CMK (cell line): Measurements from ENCODE around the gene COMP.

Experiments
- DNase-seq: peaks from one replicate; pipeline ENCODE4 v3.0.0-alpha.2; 2010; ENCODE audit warnings: low read depth

The COMP gene

DNA sequence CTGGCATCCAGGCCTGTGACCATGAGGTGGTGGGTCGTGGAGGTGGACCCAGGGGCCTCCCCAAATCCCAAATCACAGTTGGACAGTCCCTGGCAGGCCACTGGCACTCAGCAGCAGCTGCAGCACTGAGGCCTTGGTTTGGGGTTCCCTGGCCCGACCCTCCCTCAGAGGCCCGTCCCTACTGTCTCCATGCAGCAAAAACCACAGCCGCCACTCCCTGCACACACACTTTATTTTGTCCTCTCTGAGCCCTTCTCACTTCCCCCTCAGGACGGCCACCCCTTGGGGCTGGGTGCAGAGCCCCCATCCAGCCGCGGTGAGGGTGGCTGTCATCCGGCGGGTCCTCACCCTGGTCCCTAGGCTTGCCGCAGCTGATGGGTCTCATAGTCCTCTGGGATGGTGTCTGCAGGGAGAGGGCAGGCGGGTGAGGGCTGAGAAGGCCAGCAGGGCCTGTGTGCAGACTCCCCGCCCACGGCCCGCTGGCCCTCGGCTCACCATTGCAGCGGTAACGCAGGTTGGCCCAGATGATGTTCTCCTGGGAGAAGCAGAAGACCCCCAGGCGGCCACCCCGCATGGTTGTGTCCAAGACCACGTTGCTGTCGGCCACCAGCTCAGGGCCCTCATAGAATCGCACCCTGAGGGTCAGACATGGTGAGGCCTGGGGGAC, 8.4 kb downstream of the COMP start:
- no peak for DNase-seq

DNA sequence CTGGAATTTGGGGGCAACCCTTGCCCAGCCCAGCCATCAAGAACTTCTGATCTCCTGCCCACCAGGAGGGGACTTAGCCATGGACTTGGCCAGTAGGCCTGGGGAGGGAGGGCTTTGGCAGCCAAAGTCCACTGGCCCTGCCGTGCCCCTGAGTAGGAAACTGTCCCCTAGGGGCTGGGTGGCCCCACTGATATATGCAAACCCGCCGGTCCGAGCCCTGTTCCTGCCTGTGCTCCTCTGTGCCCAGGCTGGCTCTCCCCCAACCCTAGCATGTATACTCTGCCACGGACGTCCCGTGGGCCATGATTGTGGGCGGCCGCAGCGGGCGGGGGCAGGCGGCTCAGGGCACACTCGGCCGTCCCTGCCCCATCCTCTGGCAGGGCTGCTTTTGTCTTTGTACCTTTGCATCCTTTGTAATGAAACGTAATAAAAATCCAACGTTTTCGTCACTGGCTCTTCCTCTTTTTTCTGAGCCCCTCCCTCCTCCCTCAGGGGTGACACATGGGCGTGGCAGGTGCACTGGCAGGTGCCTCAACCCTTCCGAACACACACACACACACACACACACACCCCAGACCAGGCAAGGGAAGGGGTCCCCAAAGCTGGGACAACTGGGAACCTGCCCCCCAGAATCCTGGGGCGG, 9.1 kb downstream of the COMP start:
- DNase-seq: no peak

DNA sequence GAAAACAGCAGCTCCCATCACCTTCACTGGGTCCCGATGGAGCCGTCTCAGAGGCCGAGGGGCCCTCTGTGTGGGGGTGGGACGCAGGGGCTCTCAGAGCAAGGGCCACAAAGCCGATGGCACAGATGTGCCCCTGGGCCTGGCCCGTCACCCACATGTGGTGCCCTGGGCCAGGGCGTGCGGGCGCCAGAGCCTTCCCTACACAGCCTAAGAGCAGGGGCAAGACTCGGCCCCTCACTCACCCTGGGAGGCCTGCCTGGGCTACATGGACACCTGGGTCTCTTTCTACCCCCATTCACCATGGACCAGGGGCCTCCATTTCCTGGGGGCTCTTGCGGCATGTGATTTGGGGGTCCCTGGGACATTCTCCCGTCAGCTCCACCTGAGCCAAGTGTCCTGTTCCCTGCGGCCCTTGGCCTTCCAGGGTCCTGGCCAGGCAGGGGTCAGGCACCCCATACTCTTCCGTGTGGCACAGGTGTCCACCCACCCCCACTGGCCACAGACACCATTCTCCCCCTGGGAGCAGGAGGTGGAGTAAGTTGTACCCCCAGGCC, 10.0 kb downstream of the COMP start:
- DNase-seq: no peak

DNA sequence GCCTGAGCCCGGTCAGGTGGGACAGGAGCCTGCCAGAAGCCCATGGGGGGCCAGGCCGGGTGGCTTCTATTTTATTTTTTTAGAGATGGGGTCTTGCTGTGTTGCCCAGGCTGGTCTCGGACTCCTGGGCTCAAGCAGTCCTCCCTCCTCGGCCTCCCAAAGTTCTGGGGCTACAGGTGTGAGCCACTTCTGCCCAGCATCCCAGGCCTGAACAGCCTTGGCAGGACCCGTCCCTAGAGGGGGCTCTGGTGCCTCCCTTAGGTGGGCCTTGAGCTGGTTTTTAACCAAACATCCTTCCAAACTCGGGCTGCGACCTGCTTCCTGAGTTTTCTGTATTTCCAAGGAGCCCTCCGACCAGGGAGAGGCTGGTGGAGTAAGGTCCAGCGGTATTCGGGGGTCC, 10.5 kb downstream of the COMP start:
- DNase-seq: no peak

DNA sequence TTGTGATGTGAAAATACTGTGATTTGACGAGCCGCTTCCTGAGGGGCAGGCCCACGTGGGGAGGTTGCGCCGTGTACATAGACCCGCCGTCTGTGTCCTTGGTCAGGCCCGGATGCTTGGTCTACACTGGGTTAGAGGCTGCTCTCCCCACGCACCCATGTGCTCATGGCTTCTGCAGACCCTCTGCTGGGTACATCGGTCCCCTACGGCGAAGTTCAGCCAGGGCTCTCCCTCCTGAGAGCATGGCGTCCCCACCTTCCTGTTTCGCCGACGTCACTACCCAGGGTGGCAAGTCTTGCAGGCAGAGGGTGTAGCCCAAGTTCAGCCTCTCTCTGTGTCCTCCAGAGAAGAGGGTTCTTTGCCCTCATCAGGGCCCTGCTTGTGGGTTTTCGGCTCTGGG, 11.0 kb downstream of the COMP start:
- no peak for DNase-seq

DNA sequence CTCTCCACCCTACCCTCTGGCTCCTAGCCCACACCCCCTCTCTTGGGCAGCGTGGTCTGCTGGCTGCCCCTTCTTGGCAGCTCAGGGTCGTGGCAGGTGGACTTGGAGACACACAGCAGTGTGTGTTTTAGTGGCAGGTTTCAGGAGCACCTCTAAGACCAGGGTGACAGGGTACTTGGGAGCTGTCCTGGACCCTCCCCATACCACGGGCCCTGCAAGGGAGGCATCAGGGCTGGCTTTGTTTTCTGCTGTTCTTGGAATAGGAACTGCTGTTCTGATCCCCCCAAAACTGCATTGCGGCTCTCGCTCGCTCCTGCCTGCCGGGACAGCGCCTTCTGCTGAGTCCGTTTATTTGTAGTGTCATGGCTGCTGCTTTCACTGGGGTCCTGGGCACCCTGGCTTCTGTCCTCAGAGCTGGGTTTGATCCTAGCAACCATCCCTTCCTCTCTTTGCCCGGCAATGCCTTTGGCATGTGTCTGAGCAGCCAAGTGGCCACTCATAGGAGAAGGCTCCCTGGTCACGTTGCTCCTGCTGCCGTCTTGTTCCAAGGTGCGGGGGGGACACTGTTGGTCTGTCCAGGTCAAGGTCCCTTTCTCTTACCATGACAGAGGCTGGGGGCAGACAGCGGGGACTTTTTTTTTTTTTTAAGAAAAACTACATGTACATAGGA, 12.1 kb downstream of the COMP start:
- no peak for DNase-seq

DNA sequence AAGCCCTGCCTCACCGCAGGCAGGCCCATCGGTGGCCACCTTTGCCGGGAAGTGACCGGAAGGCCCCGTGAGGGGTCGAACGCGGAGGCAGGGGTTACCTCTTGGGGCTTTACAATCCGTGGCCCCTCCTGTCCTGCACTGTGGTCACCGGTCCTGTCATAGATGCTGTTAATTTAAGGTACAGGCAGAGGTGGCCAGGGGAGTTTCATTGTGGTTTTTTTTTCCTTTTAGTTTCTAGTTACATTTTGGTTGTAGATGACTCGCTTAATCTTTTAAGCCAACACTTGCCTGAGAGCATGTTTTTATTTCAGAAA, 13.1 kb downstream of the COMP start:
- DNase-seq: no peak

DNA sequence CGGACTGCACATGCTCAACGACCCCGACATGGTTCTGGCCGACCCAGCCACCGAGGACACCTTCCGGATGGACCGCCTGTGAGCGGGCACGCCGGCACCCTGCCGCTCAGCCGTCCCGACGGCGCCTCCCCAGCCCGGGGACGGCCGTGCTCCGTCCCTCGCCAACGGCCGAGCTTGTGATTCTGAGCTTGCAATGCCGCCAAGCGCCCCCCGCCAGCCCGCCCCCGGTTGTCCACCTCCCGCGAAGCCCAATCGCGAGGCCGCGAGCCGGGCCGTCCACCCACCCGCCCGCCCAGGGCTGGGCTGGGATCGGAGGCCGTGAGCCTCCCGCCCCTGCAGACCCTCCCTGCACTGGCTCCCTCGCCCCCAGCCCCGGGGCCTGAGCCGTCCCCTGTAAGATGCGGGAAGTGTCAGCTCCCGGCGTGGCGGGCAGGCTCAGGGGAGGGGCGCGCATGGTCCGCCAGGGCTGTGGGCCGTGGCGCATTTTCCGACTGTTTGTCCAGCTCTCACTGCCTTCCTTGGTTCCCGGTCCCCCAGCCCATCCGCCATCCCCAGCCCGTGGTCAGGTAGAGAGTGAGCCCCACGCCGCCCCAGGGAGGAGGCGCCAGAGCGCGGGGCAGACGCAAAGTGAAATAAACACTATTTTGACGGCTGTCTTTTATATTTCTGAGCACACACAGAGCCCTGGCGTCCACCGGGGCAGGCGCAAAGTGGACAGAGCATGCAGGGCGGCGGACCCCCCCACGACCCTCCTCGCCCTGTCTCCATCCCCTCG, 13.6 kb downstream of the COMP start:
- no peak for DNase-seq

DNA sequence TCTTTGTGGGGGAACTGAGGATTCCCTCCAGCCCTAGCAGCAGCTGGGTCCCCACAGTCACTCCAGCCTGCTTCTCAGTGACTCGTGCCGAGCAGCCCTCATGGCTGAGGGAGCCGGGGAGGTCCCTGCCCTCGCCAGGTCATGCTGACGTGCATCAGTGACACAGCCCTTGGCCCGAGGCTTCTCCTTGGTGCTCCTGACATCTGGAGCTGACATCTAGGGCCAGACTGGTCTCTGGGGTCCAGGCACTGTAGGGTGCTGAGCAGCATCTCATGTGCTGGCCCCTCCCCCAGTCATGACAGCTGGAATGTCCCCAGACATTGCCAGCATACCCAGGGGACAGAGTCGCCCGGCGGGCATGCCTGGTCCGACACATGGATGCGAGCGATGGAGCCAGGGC, 14.4 kb downstream of the COMP start:
- DNase-seq: no peak

DNA sequence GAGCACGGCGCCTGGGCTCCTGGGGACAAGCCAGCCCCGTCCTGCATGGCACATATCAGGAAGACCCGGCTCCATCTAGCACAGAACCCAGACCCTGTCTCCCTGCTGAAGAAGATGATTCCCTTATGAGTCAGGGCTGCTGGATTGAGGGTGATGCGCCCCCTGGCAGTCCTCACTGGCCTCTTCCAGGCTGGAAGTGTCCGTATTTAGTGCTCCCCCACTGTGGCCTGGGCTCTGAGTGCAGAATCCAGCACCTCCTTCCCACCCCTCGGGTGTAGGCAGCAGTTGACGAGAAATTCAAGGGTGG, 14.9 kb downstream of the COMP start:
- no peak for DNase-seq

DNA sequence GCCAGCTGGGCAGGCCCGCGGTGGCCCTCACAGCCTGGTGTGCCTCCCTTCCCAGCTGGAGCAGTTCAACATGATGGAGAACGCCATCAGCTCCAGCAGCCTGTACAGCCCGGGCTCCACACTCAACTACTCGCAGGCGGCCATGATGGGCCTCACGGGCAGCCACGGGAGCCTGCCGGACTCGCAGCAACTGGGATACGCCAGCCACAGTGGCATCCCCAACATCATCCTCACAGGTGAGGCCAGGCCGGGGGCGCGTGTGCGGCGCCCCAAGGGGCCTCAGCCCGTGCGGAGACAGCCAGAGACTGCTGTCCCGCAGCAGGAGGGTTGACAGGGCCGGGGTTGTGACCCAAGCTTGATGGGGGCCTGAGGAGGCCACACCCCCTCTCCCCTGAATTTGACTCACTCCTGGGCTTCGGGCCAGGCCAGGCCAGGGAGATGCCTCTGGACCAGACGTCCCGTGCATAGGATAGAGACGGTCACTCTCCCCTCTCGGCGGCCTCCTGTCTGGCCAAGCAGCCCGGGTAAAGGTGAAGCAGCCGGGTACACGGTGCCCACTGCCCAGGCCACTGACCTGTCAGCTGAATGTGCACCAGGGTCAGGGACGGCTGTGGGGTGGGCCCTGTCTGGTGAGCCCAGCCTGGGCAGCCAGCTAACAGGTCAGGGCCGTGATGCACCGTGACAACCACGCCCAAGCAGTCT, 15.4 kb downstream of the COMP start:
- no peak for DNase-seq

DNA sequence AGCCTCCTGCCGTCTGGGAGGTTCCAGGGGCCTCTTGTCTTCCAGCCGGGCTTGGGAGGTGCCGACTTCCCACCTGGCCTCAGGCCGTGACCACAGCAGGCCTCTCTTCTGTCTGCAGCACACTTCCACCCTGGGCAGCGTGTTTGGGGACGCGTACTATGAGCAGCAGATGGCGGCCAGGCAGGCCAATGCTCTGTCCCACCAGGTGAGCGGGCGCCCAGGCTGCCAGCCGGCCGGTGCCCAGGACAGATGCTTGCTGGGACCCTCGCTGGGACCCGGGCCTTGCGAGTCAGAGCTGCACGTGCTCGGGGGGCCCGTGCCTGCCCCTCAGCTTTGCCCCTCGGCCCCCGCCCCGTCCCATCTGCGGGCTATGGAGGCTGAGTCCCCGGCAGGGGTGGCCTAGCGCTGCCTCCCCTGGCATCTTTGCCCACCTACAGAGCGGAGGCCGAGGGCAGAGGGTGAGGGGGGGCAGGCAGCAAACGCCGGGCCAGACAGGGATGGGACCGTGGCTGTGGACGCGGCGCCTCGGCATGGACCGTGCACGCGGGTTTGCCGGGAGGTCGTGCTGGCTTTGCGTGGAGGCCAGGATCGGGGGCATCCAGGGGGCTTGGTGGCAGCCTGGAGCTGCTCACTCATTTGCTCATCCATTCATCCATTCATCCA, 16.2 kb downstream of the COMP start:
- no peak for DNase-seq

DNA sequence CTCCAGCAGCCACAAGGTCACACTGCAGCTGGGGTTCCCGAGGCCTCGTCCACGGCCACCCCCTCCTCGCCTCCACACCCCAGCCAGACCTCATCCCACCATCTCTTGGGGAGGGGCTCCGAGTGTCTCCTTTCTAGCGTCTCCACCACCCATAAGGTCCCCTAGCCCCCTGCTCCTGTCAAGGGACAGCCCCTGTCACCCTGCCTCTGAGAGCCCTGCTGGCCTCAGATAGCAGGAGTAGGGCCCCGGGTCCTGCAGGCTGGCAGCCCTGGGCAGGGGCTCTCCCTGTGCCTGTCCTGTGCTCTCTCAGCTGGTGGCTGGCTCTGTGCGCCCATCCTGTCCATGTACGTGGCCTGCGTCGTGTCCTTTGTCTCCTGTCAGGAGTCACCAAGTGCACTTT, 17.0 kb downstream of the COMP start:
- no peak for DNase-seq

DNA sequence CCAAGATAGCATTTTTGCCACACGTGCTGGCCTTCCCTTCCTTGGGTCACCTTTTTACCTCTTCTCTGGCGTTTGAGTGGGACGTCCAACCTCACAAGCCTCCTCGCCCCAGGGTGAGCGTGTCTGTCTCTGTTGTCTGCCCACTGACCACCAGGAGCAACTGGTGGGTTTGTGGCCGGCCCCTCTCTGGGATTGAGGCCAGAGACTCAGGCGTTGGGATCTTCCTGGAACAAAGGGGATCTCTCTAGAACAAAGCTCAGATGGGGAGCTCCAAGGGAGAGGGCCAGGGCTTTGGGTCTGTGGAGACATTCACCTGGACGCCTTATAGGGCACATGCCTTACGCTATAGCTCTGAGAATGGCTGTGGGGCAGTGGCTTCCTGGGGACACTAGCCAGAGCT, 17.4 kb downstream of the COMP start:
- no peak for DNase-seq

DNA sequence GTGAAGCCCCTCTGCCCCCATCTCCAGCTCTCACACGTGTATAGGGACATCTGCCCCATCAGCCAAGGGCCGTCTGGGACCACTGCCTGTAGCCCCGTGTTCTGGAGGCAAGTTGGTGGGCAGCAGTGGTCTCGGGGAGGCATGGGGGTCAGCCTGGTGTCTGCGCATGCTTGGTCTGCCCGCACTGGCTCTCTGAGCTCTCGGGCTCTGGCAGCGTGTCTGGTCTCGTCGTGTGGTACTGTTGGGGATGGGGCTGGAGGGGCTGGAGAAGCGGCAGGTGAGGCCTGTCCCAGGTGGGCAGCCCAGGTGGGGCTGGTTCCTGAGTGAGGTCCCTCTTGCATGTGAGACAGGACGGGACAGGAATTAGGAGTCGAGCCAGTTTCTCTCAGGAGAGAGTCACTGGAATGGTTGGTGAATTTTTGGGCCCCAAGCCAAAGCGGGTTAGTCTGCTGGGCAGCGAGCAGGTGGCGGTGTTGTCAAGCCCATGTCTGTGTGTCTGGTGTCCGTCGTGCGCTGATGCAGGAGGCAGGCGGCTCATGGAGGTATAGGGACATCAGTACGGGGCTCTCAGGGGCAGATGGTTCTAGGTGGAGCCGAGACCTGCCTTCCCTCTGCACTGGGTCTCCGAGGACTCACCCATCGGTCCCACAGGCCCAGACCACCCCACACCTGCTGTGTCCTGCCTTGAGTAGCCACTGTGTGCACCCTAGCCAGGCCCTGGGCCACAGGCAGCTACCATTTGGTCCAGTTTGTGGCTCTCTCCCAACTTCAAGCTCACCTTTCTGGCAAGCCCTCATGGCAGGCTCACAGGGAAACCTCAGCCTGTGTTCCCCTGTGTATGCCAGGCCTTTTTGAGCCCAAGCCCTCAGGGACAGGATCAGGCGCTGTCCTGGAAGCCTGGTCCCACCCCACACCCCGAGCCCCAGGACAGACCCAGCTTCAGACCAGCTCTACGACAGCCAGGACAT, 18.2 kb downstream of the COMP start:
- DNase-seq: no peak

DNA sequence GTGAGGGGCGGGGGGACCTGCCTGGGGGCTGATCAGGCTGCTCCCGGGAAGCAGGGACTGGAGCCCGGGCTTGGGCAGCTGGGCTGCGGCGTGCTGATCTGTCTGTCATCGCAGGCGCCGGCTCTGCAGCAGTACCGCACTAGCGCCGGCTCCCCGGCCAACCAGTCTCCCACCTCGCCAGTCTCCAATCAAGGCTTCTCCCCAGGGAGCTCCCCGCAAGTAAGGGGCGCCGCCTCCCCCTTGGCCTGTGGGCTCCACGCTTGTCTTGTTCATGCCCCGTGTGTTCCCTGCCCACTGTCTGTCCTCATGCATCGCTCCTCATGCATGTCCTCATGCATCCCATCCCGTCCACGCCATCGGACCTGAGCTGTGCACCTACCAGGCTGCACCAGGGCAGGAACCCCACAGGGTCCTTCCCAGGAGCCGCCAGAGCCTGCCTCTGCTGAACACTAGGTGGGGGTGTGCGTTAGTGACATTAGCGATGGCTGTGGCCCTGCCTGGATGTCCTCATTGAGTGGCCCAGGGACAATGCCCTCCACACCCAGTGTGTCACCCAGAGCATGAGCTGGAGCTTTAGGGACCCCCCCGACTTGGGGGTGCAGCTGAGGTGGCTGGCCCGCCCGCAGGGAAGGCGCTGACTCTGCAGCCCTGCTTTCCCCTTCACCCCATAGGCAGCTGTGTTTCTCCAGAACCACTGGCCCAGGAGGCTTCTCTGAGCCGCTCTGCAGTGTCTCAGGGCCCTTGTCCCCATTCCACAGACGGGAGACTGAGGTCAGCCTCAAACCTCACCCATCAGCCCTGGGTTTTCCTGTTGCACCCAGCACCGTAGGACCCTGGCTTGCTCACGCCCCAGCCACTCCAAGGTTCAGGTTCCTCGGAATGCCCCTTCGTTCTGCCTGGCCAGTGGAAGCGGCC, 19.5 kb downstream of the COMP start:
- no peak for DNase-seq

DNA sequence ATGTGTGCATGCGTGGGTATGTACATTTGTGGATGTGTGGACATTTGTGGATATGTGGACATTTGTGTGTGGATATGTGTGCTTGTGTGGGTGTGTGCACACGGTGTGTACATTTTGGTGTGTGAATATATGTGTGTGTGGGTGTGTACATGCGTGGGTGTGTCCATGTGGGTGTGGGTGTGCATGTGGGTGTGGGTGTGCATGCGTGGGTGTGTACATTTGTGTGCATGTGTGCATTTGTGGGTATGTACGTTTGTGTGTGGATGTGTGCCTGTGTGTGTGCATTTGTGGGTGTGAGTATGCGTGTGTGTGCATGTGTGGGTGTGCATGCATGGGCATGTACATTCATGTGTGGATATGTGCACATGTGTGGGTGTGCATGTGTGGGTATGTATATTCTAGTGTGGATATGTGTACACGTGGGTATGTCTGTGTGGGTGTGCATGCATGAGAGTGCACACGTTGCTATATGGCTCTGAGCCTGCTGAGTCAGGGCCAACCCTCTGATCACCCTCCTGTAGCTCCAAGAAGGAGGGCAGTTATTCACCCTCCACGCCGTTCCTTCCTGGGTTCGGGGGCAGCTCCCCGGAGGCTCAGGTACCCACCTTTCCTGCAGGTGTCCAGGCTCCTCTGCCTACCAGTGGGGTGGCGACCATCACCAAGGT, 20.3 kb downstream of the COMP start:
- no peak for DNase-seq

DNA sequence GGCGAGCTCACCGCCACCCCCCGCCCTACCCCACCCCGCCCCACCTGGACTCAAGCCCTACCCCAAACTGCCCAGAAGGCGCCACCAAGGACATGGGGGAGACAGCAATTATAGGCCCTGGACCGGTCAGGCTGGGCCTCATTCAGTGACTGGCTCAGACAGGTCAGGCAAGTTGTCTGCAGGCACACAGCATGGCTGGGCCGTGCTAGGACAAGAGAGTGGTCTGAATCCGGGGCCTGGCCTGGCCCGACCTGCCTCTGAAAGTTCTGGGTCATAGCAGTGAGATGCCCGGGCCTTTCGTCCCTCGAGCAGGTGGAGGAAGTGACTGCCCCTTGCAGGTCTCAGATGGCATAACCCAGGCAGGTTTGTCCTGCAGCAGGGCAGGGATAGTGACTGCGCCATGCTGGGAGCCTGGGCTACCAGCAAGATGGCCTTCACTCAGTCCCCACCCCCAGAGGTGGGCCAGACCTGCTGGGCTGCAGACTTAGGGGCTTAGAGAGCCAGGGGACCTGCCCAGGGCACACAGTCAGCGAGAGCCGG, 21.0 kb downstream of the COMP start:
- no peak for DNase-seq
